ENCODE results near the gene SLC9A5.
A peak's percentile ranks its signal among the peaks of the same experiment; 100 is the strongest.

The SLC9A5 gene

GRCh38 chr16:67283826-67284555 is 35.2 kb downstream of the SLC9A5 start:
- DNase-seq (ENCODE audit: low read depth), result no peak
- TF ChIP-seq CTCF (conservative IDR thresholded peaks at IDR 0.05; ENCODE audit: low read length), result no peak
- H3K4me3 ChIP-seq (ENCODE audit: low read length), result no peak overlapping the region

- DNase-seq (ENCODE audit: low read depth), result no peak
- no peak overlapping the region for H3K4me3 ChIP-seq (ENCODE audit: low read length)
- TF ChIP-seq CTCF (conservative IDR thresholded peaks at IDR 0.05; ENCODE audit: low read length), result peak; percentile 40
Measured at GRCh38 chr16:67284699-67285646, 36.2 kb downstream of the SLC9A5 start.

GRCh38 chr16:67286441-67287235 is 37.9 kb downstream of the SLC9A5 start:
- no peak for TF ChIP-seq CTCF (conservative IDR thresholded peaks at IDR 0.05; ENCODE audit: low read length)
- no peak overlapping the region for H3K4me3 ChIP-seq (ENCODE audit: low read length)
- DNase-seq (ENCODE audit: low read depth), result no peak

GRCh38 chr16:67287960-67288359 is 39.2 kb downstream of the SLC9A5 start:
- TF ChIP-seq CTCF (conservative IDR thresholded peaks at IDR 0.05; ENCODE audit: low read length), result no peak
- DNase-seq (ENCODE audit: low read depth), result no peak
- no peak overlapping the region for H3K4me3 ChIP-seq (ENCODE audit: low read length)

- TF ChIP-seq CTCF (conservative IDR thresholded peaks at IDR 0.05; ENCODE audit: low read length), result no peak
- H3K4me3 ChIP-seq (ENCODE audit: low read length), result no peak overlapping the region
- no peak for DNase-seq (ENCODE audit: low read depth)
Measured at GRCh38 chr16:67291461-67291860, 42.7 kb downstream of the SLC9A5 start.

- DNase-seq (ENCODE audit: low read depth), result no peak
- no peak overlapping the region for H3K4me3 ChIP-seq (ENCODE audit: low read length)
- TF ChIP-seq CTCF (conservative IDR thresholded peaks at IDR 0.05; ENCODE audit: low read length), result no peak
Measured at GRCh38 chr16:67294171-67294757, 45.5 kb downstream of the SLC9A5 start.
